Measurements from ENCODE around the gene XPO6. TPM values are rescaled to one million over a fixed set of nuclear protein-coding genes. Genes with fewer than 3 reads are reported as not detected.
"Not testable (repeated sequence)": the region's sequence is repeated elsewhere in the genome, so short reads cannot be mapped to it uniquely, and the experiment has no call there.

The XPO6 gene, protein sequence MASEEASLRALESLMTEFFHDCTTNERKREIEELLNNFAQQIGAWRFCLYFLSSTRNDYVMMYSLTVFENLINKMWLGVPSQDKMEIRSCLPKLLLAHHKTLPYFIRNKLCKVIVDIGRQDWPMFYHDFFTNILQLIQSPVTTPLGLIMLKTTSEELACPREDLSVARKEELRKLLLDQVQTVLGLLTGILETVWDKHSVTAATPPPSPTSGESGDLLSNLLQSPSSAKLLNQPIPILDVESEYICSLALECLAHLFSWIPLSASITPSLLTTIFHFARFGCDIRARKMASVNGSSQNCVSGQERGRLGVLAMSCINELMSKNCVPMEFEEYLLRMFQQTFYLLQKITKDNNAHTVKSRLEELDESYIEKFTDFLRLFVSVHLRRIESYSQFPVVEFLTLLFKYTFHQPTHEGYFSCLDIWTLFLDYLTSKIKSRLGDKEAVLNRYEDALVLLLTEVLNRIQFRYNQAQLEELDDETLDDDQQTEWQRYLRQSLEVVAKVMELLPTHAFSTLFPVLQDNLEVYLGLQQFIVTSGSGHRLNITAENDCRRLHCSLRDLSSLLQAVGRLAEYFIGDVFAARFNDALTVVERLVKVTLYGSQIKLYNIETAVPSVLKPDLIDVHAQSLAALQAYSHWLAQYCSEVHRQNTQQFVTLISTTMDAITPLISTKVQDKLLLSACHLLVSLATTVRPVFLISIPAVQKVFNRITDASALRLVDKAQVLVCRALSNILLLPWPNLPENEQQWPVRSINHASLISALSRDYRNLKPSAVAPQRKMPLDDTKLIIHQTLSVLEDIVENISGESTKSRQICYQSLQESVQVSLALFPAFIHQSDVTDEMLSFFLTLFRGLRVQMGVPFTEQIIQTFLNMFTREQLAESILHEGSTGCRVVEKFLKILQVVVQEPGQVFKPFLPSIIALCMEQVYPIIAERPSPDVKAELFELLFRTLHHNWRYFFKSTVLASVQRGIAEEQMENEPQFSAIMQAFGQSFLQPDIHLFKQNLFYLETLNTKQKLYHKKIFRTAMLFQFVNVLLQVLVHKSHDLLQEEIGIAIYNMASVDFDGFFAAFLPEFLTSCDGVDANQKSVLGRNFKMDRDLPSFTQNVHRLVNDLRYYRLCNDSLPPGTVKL
- 83.2 TPM for polyA plus RNA-seq (2013, experiment 1 of 2)
- 69.2 TPM for polyA plus RNA-seq (2013, experiment 2 of 2)

DNA sequence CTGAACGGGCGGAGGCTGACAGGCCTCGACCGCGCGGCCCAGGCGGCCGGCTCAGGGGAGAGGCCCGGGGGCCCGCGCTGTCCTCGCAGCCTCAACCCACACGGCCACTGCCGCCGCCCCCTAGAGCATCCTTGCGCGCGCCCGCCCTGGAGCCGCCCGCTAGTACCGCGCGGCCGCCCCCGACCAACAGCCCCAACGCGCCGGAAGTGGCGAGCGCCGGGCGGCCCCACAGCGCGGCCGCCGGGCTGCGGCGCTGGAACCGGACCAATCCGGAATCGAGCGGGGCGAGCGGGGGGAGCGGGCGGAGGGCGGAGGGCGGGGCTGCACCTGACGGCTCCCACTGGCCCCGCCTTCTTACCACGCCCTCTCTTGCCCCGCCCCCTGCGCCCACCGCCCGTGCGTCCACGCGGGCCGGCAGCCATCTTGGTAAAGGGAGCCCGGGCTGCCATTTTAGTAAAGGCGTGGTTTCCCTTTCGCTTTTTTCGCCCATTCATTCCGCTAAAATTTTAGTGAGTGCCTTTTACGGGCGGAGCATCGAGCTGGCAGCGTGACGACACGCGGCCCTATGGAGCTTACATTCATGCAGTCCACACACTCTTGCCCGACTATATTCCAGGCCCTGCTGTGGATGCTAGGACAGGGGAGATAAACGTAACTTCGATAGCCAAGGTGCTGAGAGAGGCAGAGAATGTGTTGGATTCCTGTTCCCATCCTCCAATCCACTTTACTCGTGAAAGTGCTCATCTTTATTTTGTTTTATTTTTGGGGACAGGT lies at the start of gene XPO6:
XPO6 (minus strand) TSS at position 208 of the 774 bp plus-strand sequence. CDS start 597 bp downstream, outside the sequence.
- WGBS: 4% methylated on average over 76 of the region's 76 CpGs
- H3K4me3 ChIP-seq (ENCODE audit: low read length): peak within 1 kb of the TSS; percentile 85
- H3K27ac ChIP-seq (ENCODE audit: low read depth, low read length): peak within 1 kb of the TSS; percentile 78
- no peaks in the 10 kb centered on the region for H3K27me3 ChIP-seq (ENCODE audit: insufficient read depth, low read length)
- 0 out of 2 replicates have a peak, but pooled peaks cover 9% of the 10 kb centered on the region for H3K4me1 ChIP-seq (ENCODE audit: insufficient read depth, low read length)
- peaks cover 29% of the 10 kb centered on the region for H3K36me3 ChIP-seq (ENCODE audit: insufficient read depth, low read length)
- H3K9me3 ChIP-seq (ENCODE audit: insufficient read depth, low read depth, low read length): no peaks in the 10 kb centered on the region
- peak within 1 kb of the TSS; percentile 72 for H3K9ac ChIP-seq (ENCODE audit: low read depth, low read length)

GRCh38 chr16:28260193-28260592 lies 48.4 kb upstream of the XPO6 start:
- Histone ChIP-seq H3K27me3 (ENCODE audit: insufficient read depth, low read length) (no peaks in the 10 kb centered on the region; the same call in 1 of the 2 replicates), H3K36me3 (ENCODE audit: insufficient read depth, low read length) (no peaks in the 10 kb centered on the region), H3K4me3 (ENCODE audit: low read length) (no peak overlapping the region), H3K4me1 (ENCODE audit: insufficient read depth, low read length) (peaks cover 16% of the 10 kb centered on the region), H3K9me3 (ENCODE audit: insufficient read depth, low read depth, low read length) (no peaks in the 10 kb centered on the region), H3K9ac (ENCODE audit: low read depth, low read length) (no peak overlapping the region), H3K27ac (ENCODE audit: low read depth, low read length) (no peak overlapping the region)
- 90% methylated on average over 1 of the region's 1 CpG for WGBS

- Histone ChIP-seq H3K27me3 (ENCODE audit: insufficient read depth, low read length) (no peaks in the 10 kb centered on the region; the same call in 1 of the 2 replicates), H3K27ac (ENCODE audit: low read depth, low read length) (no peak overlapping the region), H3K36me3 (ENCODE audit: insufficient read depth, low read length) (no peaks in the 10 kb centered on the region), H3K9me3 (ENCODE audit: insufficient read depth, low read depth, low read length) (no peaks in the 10 kb centered on the region), H3K9ac (ENCODE audit: low read depth, low read length) (no peak overlapping the region), H3K4me1 (ENCODE audit: insufficient read depth, low read length) (peaks cover 16% of the 10 kb centered on the region), H3K4me3 (ENCODE audit: low read length) (no peak overlapping the region)
- WGBS: 80% methylated on average over 7 of the region's 7 CpGs
Measured at GRCh38 chr16:28259781-28260150, 48.0 kb upstream of the XPO6 start.

DNA sequence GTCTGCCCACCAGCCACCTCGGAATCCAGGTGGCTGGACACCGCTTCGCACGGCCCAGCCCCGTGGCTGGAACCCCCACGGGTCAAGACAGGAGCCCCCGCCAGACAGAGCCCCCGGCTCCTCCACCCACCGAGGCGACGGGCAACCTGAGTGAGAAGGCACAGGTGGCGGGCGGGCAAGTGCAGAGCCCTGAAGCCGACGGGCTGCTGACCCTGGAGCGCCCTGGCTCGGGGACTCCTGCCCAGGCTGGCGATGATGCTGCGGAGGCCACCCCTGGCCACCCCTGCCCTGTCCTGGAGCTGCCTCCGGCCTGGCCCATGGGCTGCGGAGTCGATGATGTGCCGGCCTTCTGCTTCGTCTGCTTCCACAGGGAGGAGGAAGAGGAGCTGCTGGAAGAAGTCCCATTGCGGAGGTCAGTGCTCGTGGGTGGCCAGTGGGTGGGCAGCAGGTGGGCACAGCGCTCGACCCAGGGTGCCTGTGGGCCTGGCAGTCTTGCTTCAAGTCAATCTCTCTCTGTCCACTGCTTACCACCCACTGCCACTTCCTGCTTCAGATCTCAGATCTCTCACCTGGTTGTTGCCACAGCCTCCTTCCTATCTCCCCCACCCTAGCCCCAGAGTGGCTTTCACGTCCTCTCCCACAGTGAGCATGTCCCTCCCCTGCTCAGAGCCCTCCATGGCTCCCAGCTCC lies 47.5 kb upstream of the XPO6 start:
- H3K36me3 ChIP-seq (ENCODE audit: insufficient read depth, low read length): no peaks in the 10 kb centered on the region
- no peaks in the 10 kb centered on the region; the same call in 1 of the 2 replicates for H3K27me3 ChIP-seq (ENCODE audit: insufficient read depth, low read length)
- H3K9ac ChIP-seq (ENCODE audit: low read depth, low read length): no peak overlapping the region
- H3K27ac ChIP-seq (ENCODE audit: low read depth, low read length): no peak overlapping the region
- WGBS: 85% methylated on average over 29 of the region's 29 CpGs
- H3K4me1 ChIP-seq (ENCODE audit: insufficient read depth, low read length): peaks cover 16% of the 10 kb centered on the region
- peak overlapping the region; percentile 43; the same call in 1 of the 2 replicates for H3K4me3 ChIP-seq (ENCODE audit: low read length)
- H3K9me3 ChIP-seq (ENCODE audit: insufficient read depth, low read depth, low read length): no peaks in the 10 kb centered on the region

- Histone ChIP-seq H3K27me3 (ENCODE audit: insufficient read depth, low read length) (no peaks in the 10 kb centered on the region; the same call in 1 of the 2 replicates), H3K9me3 (ENCODE audit: insufficient read depth, low read depth, low read length) (no peaks in the 10 kb centered on the region), H3K9ac (ENCODE audit: low read depth, low read length) (no peak overlapping the region), H3K4me1 (ENCODE audit: insufficient read depth, low read length) (peaks cover 16% of the 10 kb centered on the region), H3K36me3 (ENCODE audit: insufficient read depth, low read length) (no peaks in the 10 kb centered on the region), H3K4me3 (ENCODE audit: low read length) (peak overlapping the region; percentile 43), H3K27ac (ENCODE audit: low read depth, low read length) (no peak overlapping the region)
- 36% methylated on average over 18 of the region's 18 CpGs for WGBS
Measured at GRCh38 chr16:28258567-28258966, 46.8 kb upstream of the XPO6 start.

DNA sequence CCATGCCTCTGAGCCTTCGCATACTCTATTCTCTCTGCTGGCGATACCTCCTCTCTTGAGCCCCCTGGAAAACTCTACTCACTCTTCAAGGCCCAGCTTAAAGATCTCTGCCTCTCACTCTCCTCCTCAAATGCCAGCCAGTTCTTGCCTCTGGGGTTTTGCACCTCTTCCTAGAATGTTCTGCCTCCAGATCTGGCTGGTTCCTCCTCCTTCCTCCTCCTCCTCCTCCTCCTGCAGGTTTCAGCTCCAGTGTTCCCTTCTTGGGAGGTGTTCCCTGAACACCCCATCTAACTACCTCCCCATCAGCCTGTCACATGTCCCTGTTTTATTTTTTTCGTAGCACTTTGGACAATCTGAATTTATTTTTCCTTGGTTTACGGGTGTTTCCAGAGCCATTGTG lies 45.5 kb upstream of the XPO6 start:
- Histone ChIP-seq H3K9me3 (ENCODE audit: insufficient read depth, low read depth, low read length) (0 out of 2 replicates have a peak, but pooled peaks cover 4% of the 10 kb centered on the region), H3K27me3 (ENCODE audit: insufficient read depth, low read length) (no peaks in the 10 kb centered on the region; the same call in 1 of the 2 replicates), H3K27ac (ENCODE audit: low read depth, low read length) (no peak overlapping the region), H3K9ac (ENCODE audit: low read depth, low read length) (no peak overlapping the region), H3K4me1 (ENCODE audit: insufficient read depth, low read length) (peaks cover 16% of the 10 kb centered on the region), H3K4me3 (ENCODE audit: low read length) (no peak overlapping the region), H3K36me3 (ENCODE audit: insufficient read depth, low read length) (no peaks in the 10 kb centered on the region)
- WGBS: 83% methylated on average over 4 of the region's 4 CpGs

- Histone ChIP-seq H3K9ac (ENCODE audit: low read depth, low read length) (no peak overlapping the region), H3K4me3 (ENCODE audit: low read length) (no peak overlapping the region), H3K36me3 (ENCODE audit: insufficient read depth, low read length) (no peaks in the 10 kb centered on the region), H3K4me1 (ENCODE audit: insufficient read depth, low read length) (peaks cover 21% of the 10 kb centered on the region), H3K27me3 (ENCODE audit: insufficient read depth, low read length) (no peaks in the 10 kb centered on the region; the same call in 1 of the 2 replicates), H3K9me3 (ENCODE audit: insufficient read depth, low read depth, low read length) (0 out of 2 replicates have a peak, but pooled peaks cover 4% of the 10 kb centered on the region), H3K27ac (ENCODE audit: low read depth, low read length) (no peak overlapping the region)
- 81% methylated on average over 12 of the region's 12 CpGs for WGBS
Measured at GRCh38 chr16:28255838-28256237, 44.1 kb upstream of the XPO6 start.

- Histone ChIP-seq H3K4me1 (ENCODE audit: insufficient read depth, low read length) (peaks cover 16% of the 10 kb centered on the region), H3K27me3 (ENCODE audit: insufficient read depth, low read length) (no peaks in the 10 kb centered on the region; the same call in 1 of the 2 replicates), H3K9me3 (ENCODE audit: insufficient read depth, low read depth, low read length) (0 out of 2 replicates have a peak, but pooled peaks cover 4% of the 10 kb centered on the region), H3K9ac (ENCODE audit: low read depth, low read length) (no peak overlapping the region), H3K27ac (ENCODE audit: low read depth, low read length) (no peak overlapping the region), H3K4me3 (ENCODE audit: low read length) (no peak overlapping the region), H3K36me3 (ENCODE audit: insufficient read depth, low read length) (no peaks in the 10 kb centered on the region)
- 94% methylated on average over 6 of the region's 6 CpGs for WGBS
Measured at GRCh38 chr16:28254158-28254557, 42.4 kb upstream of the XPO6 start.

GRCh38 chr16:28250999-28251398 lies 39.2 kb upstream of the XPO6 start:
- peaks cover 13% of the 10 kb centered on the region for H3K4me1 ChIP-seq (ENCODE audit: insufficient read depth, low read length)
- no peak overlapping the region for H3K4me3 ChIP-seq (ENCODE audit: low read length)
- 50% methylated on average over 3 of the region's 3 CpGs for WGBS
- no peaks in the 10 kb centered on the region for H3K36me3 ChIP-seq (ENCODE audit: insufficient read depth, low read length)
- no peak overlapping the region for H3K27ac ChIP-seq (ENCODE audit: low read depth, low read length)
- H3K9ac ChIP-seq (ENCODE audit: low read depth, low read length): no peak overlapping the region
- 0 out of 2 replicates have a peak, but pooled peaks cover 4% of the 10 kb centered on the region for H3K9me3 ChIP-seq (ENCODE audit: insufficient read depth, low read depth, low read length)
- H3K27me3 ChIP-seq (ENCODE audit: insufficient read depth, low read length): no peaks in the 10 kb centered on the region

- not testable (repeated sequence) for H3K27ac ChIP-seq (ENCODE audit: low read depth, low read length); H3K9me3 ChIP-seq (ENCODE audit: insufficient read depth, low read depth, low read length); H3K4me3 ChIP-seq (ENCODE audit: low read length); H3K36me3 ChIP-seq (ENCODE audit: insufficient read depth, low read length); H3K27me3 ChIP-seq (ENCODE audit: insufficient read depth, low read length); H3K9ac ChIP-seq (ENCODE audit: low read depth, low read length); H3K4me1 ChIP-seq (ENCODE audit: insufficient read depth, low read length)
- 76% methylated on average over 2 of the region's 2 CpGs for WGBS
Measured at GRCh38 chr16:28249483-28249882, 37.7 kb upstream of the XPO6 start.
